HUES48 (cell line): ENCODE measurements around the gene SOX6.

ENCODE experiments used
- H3K27ac ChIP-seq: one replicate; pipeline ENCODE4 v1.7.0; 2013; ENCODE audit warnings: low read depth, low read length, inconsistent platforms
- H3K27me3 ChIP-seq: 2 replicates; pipeline ENCODE4 v1.6.1; 2013; ENCODE audit warnings: mild to moderate bottlenecking, low read length; ENCODE audit not compliant: control insufficient read depth, insufficient read depth
- H3K36me3 ChIP-seq: 2 replicates; pipeline ENCODE4 v1.6.1; 2013; ENCODE audit warnings: low read length; ENCODE audit not compliant: control insufficient read depth, insufficient read depth
- H3K4me1 ChIP-seq: 2 replicates; pipeline ENCODE4 v1.6.1; 2013; ENCODE audit warnings: mild to moderate bottlenecking, low read length; ENCODE audit not compliant: control insufficient read depth, insufficient read depth
- H3K4me3 ChIP-seq: 2 replicates; pipeline ENCODE4 v1.5.1; 2013; ENCODE audit warnings: mild to moderate bottlenecking, low read depth, low read length
- H3K9ac ChIP-seq: 2 replicates; pipeline ENCODE4 v1.6.1; 2013; ENCODE audit warnings: mild to moderate bottlenecking, low read depth, low read length, moderate library complexity
- H3K9me3 ChIP-seq: 2 replicates; pipeline ENCODE4 v1.6.1; 2013; ENCODE audit warnings: low read length; ENCODE audit not compliant: control insufficient read depth, insufficient read depth

Gene SOX6

GRCh38 chr11:16271258-16271657 is 85.1 kb downstream of the SOX6 start:
- H3K4me3 ChIP-seq, result no peak overlapping the region
- 0 out of 2 replicates have a peak, but pooled peaks cover under 1% of the 10 kb centered on the region for H3K4me1 ChIP-seq
- no peaks in the 10 kb centered on the region for H3K27me3 ChIP-seq
- H3K9ac ChIP-seq, result no peak overlapping the region
- no peaks in the 10 kb centered on the region for H3K36me3 ChIP-seq
- H3K9me3 ChIP-seq, result no peaks in the 10 kb centered on the region
- H3K27ac ChIP-seq, result no peak overlapping the region

GRCh38 chr11:16266021-16266420 is 90.3 kb downstream of the SOX6 start:
- Histone ChIP-seq H3K36me3 (no peaks in the 10 kb centered on the region), H3K4me1 (no peaks in the 10 kb centered on the region), H3K9me3 (no peaks in the 10 kb centered on the region), H3K27me3 (no peaks in the 10 kb centered on the region), H3K27ac (no peak overlapping the region), H3K9ac (no peak overlapping the region), H3K4me3 (no peak overlapping the region)

GRCh38 chr11:16265022-16265421 is 91.3 kb downstream of the SOX6 start:
- Histone ChIP-seq H3K4me3 (no peak overlapping the region), H3K4me1 (no peaks in the 10 kb centered on the region), H3K27me3 (no peaks in the 10 kb centered on the region), H3K27ac (no peak overlapping the region), H3K9me3 (no peaks in the 10 kb centered on the region), H3K36me3 (no peaks in the 10 kb centered on the region), H3K9ac (no peak overlapping the region)

GRCh38 chr11:16262645-16262955 is 93.7 kb downstream of the SOX6 start:
- Histone ChIP-seq H3K9ac (no peak overlapping the region), H3K27ac (no peak overlapping the region), H3K36me3 (no peaks in the 10 kb centered on the region), H3K4me3 (no peak overlapping the region), H3K27me3 (no peaks in the 10 kb centered on the region), H3K9me3 (no peaks in the 10 kb centered on the region), H3K4me1 (no peaks in the 10 kb centered on the region)

GRCh38 chr11:16261836-16262644 is 94.3 kb downstream of the SOX6 start:
- no peaks in the 10 kb centered on the region for H3K36me3 ChIP-seq
- H3K27me3 ChIP-seq, result no peaks in the 10 kb centered on the region
- H3K4me3 ChIP-seq, result no peak overlapping the region
- no peak overlapping the region for H3K27ac ChIP-seq
- no peaks in the 10 kb centered on the region for H3K9me3 ChIP-seq
- H3K4me1 ChIP-seq, result no peaks in the 10 kb centered on the region
- H3K9ac ChIP-seq, result no peak overlapping the region

GRCh38 chr11:16252373-16252772 is 104.0 kb downstream of the SOX6 start:
- no peaks in the 10 kb centered on the region for H3K27me3 ChIP-seq
- H3K9ac ChIP-seq, result no peak overlapping the region
- peaks cover 7% of the 10 kb centered on the region; the same call in 1 of the 2 replicates for H3K9me3 ChIP-seq
- H3K4me3 ChIP-seq, result no peak overlapping the region
- no peaks in the 10 kb centered on the region for H3K4me1 ChIP-seq
- H3K36me3 ChIP-seq, result no peaks in the 10 kb centered on the region
- no peak overlapping the region for H3K27ac ChIP-seq

- no peak overlapping the region for H3K27ac ChIP-seq
- H3K27me3 ChIP-seq, result no peaks in the 10 kb centered on the region
- no peak overlapping the region for H3K9ac ChIP-seq
- H3K36me3 ChIP-seq, result no peaks in the 10 kb centered on the region
- no peaks in the 10 kb centered on the region for H3K4me1 ChIP-seq
- H3K9me3 ChIP-seq, result peaks cover 7% of the 10 kb centered on the region; the same call in 1 of the 2 replicates
- H3K4me3 ChIP-seq, result no peak overlapping the region
Observed at GRCh38 chr11:16248248-16248647, 108.1 kb downstream of the SOX6 start.

- Histone ChIP-seq H3K4me1 (no peaks in the 10 kb centered on the region), H3K4me3 (no peak overlapping the region), H3K27me3 (no peaks in the 10 kb centered on the region), H3K27ac (no peak overlapping the region), H3K9me3 (no peaks in the 10 kb centered on the region), H3K36me3 (no peaks in the 10 kb centered on the region), H3K9ac (no peak overlapping the region)
Observed at GRCh38 chr11:16242806-16243205, 113.5 kb downstream of the SOX6 start.

GRCh38 chr11:16240687-16241086 is 115.7 kb downstream of the SOX6 start:
- Histone ChIP-seq H3K4me1 (no peaks in the 10 kb centered on the region), H3K4me3 (no peak overlapping the region), H3K27ac (no peak overlapping the region), H3K27me3 (no peaks in the 10 kb centered on the region), H3K36me3 (no peaks in the 10 kb centered on the region), H3K9me3 (no peaks in the 10 kb centered on the region), H3K9ac (no peak overlapping the region)

- no peaks in the 10 kb centered on the region for H3K4me1 ChIP-seq
- H3K36me3 ChIP-seq, result no peaks in the 10 kb centered on the region
- H3K27me3 ChIP-seq, result no peaks in the 10 kb centered on the region
- no peak overlapping the region for H3K27ac ChIP-seq
- H3K9ac ChIP-seq, result no peak overlapping the region
- no peaks in the 10 kb centered on the region for H3K9me3 ChIP-seq
- H3K4me3 ChIP-seq, result no peak overlapping the region
Observed at GRCh38 chr11:16239141-16240105, 116.9 kb downstream of the SOX6 start.

GRCh38 chr11:16226245-16226644 is 130.1 kb downstream of the SOX6 start:
- H3K4me3 ChIP-seq, result no peak overlapping the region
- 0 out of 2 replicates have a peak, but pooled peaks cover 3% of the 10 kb centered on the region for H3K4me1 ChIP-seq
- H3K27ac ChIP-seq, result no peak overlapping the region
- H3K36me3 ChIP-seq, result no peaks in the 10 kb centered on the region
- no peaks in the 10 kb centered on the region for H3K9me3 ChIP-seq
- no peak overlapping the region for H3K9ac ChIP-seq
- H3K27me3 ChIP-seq, result no peaks in the 10 kb centered on the region
